CD14-positive monocyte (primary cell): ENCODE results near the gene SYT7. TPM values are rescaled to one million over a fixed set of nuclear protein-coding genes. Genes with fewer than 3 reads are reported as not detected.

Experiments used
- DNase-seq, 3 donors: peaks; one replicate each; pipeline ENCODE4 v3.0.0-alpha.2; 2011 to 2022
- H2AFZ ChIP-seq: 2 replicates; pipeline ENCODE4 v1.6.0; 2012; ENCODE audit warnings: mild to moderate bottlenecking, low read depth, low read length, inconsistent platforms; ENCODE audit not compliant: insufficient read depth, poor library complexity, severe bottlenecking
- H3K27ac ChIP-seq, 2 donors: 1 replicate in 1 of 2; 2 replicates in 1 of 2; pipeline ENCODE4 v1.5.1; 2012 to 2013; ENCODE audit warnings: low read length in 2 of 2, control low read depth in 1 of 2, inconsistent platforms in 1 of 2, low read depth in 1 of 2, mild to moderate bottlenecking in 1 of 2
- H3K27me3 ChIP-seq, 2 donors: one replicate each; pipeline versions ENCODE4 v1.6.0 to v1.6.1; 2011 to 2013; ENCODE audit warnings: low read length in 2 of 2; ENCODE audit not compliant: control insufficient read depth in 2 of 2, insufficient read depth in 2 of 2
- H3K36me3 ChIP-seq, 2 donors: replicated peaks in 1 of 2; 1 replicate in 1 of 2; 2 replicates in 1 of 2; pipeline versions ENCODE4 v1.5.1 to v1.6.1; 2012 to 2013; ENCODE audit warnings: low read length in 2 of 2, control low read depth in 1 of 2, inconsistent platforms in 1 of 2, mild to moderate bottlenecking in 1 of 2; ENCODE audit not compliant: insufficient read depth in 2 of 2, control insufficient read depth in 1 of 2
- H3K4me1 ChIP-seq, 2 donors: 1 replicate in 1 of 2; 2 replicates in 1 of 2; pipeline versions ENCODE4 v1.5.1 to v1.6.1; 2012 to 2013; ENCODE audit warnings: low read length in 2 of 2, control low read depth in 1 of 2, inconsistent platforms in 1 of 2, mild to moderate bottlenecking in 1 of 2, moderate library complexity in 1 of 2; ENCODE audit not compliant: insufficient read depth in 2 of 2, control insufficient read depth in 1 of 2
- H3K4me2 ChIP-seq: replicated peaks from 2 replicates; pipeline ENCODE3; 2012; ENCODE audit warnings: low read length, moderate library complexity, mild to moderate bottlenecking; ENCODE audit not compliant: poor library complexity, severe bottlenecking; ENCODE audit errors: extremely low read depth
- H3K4me3 ChIP-seq, 3 experiments: fragments of 200-600 bp in 1 of 3; sonication (generic) in 1 of 3; replicated peaks in 1 of 3; 1 replicate in 2 of 3; 2 replicates in 1 of 3; pipeline ENCODE4 v1.5.1; 2011 to 2013; ENCODE audit warnings: low read length in 3 of 3, mild to moderate bottlenecking in 3 of 3, control low read depth in 2 of 3, low read depth in 2 of 3, inconsistent platforms in 1 of 3, moderate library complexity in 1 of 3
- H3K79me2 ChIP-seq: 2 replicates; pipeline ENCODE4 v1.6.0; 2012; ENCODE audit warnings: mild to moderate bottlenecking, control low read depth, inconsistent platforms, low read length, moderate library complexity; ENCODE audit not compliant: insufficient read depth
- H3K9ac ChIP-seq: 2 replicates; pipeline ENCODE4 v1.6.0; 2017; ENCODE audit warnings: low read length, mild to moderate bottlenecking; ENCODE audit not compliant: insufficient read depth, poor library complexity, severe bottlenecking
- H3K9me3 ChIP-seq, 2 donors: replicated peaks in 1 of 2; 1 replicate in 1 of 2; 2 replicates in 1 of 2; pipeline versions ENCODE4 v1.5.1 to v1.6.1; 2012 to 2013; ENCODE audit warnings: low read length in 2 of 2, control low read depth in 1 of 2; ENCODE audit not compliant: control insufficient read depth in 1 of 2, insufficient read depth in 1 of 2
- H4K20me1 ChIP-seq: 2 replicates; pipeline ENCODE4 v1.6.0; 2012; ENCODE audit warnings: mild to moderate bottlenecking, low read length, control low read depth, moderate library complexity; ENCODE audit not compliant: insufficient read depth
- H3K27ac Mint-ChIP-seq, 7 donors: one replicate each; pipeline ENCODE4 v1.8.0; 2020; ENCODE audit warnings: mild to moderate bottlenecking in 7 of 7, mixed read lengths in 7 of 7, moderate library complexity in 6 of 7, inconsistent platforms in 2 of 7
- H3K27me3 Mint-ChIP-seq, 3 donors: one replicate each; pipeline ENCODE4 v1.8.0; 2021 to 2022; ENCODE audit warnings: low read depth in 3 of 3, mild to moderate bottlenecking in 3 of 3, mixed read lengths in 3 of 3, moderate library complexity in 3 of 3, inconsistent platforms in 1 of 3
- H3K36me3 Mint-ChIP-seq, 2 donors: one replicate each; pipeline ENCODE4 v1.8.0; 2020; ENCODE audit warnings: mixed read lengths in 2 of 2, inconsistent platforms in 1 of 2, mild to moderate bottlenecking in 1 of 2
- H3K4me1 Mint-ChIP-seq: one replicate; pipeline ENCODE4 v1.8.0; 2020; ENCODE audit warnings: mild to moderate bottlenecking, mixed read lengths
- H3K4me3 Mint-ChIP-seq, 2 donors: one replicate each; pipeline ENCODE4 v1.8.0; 2020; ENCODE audit warnings: mild to moderate bottlenecking in 2 of 2, mixed read lengths in 2 of 2, moderate library complexity in 1 of 2
- H3K9me3 Mint-ChIP-seq, 7 donors: one replicate each; pipeline ENCODE4 v1.8.0; 2020 to 2022; ENCODE audit warnings: mixed read lengths in 7 of 7, mild to moderate bottlenecking in 6 of 7, moderate library complexity in 6 of 7, inconsistent platforms in 2 of 7
- WGBS: methylation state at CpG from one replicate; pipeline ENCODE4 v1.1.5; 2013; ENCODE audit warnings: missing lambda C conversion rate; ENCODE audit not compliant: insufficient coverage; 5-methylcytosine and 5-hydroxymethylcytosine counted together
- intact Hi-C, 2 donors: fragments of 100-400 bp; cut with micrococcal nuclease; formaldehyde crosslinking; loops; one replicate each; pipeline versions ENCODE4 v1.15.0 to v1.15.1; 2023
- polyA plus RNA-seq, 3 donors: library from polyadenylated mRNA; depleted of rRNA in 1 of 3; unstranded in 2 of 3; stranded (reverse) in 1 of 3; fragments of 300-500 nt in 2 of 3; fragments of >200 nt in 1 of 3; fragmentation: Illumina TruSeq in 2 of 3; gene quantifications; 1 replicate in 2 of 3; 2 replicates in 1 of 3; pipeline ENCODE4 v1.2.3, GENCODE V29; 2012 to 2021
- TF ChIP-seq, protein P1 (sequence below): fragments of 200-600 bp; IDR thresholded peaks from one replicate; pipeline ENCODE4 v1.8.0; 2022; ENCODE audit warnings: antibody characterized with exemption, mild to moderate bottlenecking

SYT7 gene
- polyA plus RNA-seq, 3 donors = not detected

DNA sequence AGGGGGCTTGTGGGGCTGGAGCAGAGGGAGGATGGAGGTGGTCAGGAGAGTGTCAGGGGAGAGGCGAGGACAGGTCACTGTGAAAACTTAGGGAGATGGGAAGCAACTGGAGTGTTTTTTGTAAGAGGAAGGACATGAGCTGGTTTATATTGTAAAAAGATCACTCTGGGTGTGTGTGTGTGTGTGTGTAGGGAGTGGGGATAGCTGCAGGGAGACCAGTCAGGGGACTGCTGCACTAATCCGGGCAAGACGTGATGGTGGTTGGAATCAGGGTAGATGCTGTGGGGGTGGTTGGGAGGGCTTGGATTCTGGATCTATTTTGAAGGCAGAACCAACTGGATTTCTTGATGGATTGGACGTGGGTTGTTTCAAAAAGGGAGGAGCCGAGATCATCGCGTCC is 11.3 kb upstream of the SYT7 start:
- peaks cover 0 to 7% (median 2%) of the 10 kb centered on the region in 7 donors for H3K9me3 Mint-ChIP-seq
- peaks cover 0 to 9% of the 10 kb centered on the region in 2 donors for H3K9me3 ChIP-seq
- no peak for DNase-seq
- H3K27ac ChIP-seq = no peak overlapping the region
- H2AFZ ChIP-seq = no peak overlapping the region
- H3K4me3 Mint-ChIP-seq = peak overlapping the region in 1 of 2 donors; percentile 6
- intact Hi-C loops = no loop called here
- H3K36me3 Mint-ChIP-seq = peaks cover 0 to 3% of the 10 kb centered on the region in 2 donors
- H3K27ac Mint-ChIP-seq = no peak overlapping the region
- TF ChIP-seq, protein P1, sequence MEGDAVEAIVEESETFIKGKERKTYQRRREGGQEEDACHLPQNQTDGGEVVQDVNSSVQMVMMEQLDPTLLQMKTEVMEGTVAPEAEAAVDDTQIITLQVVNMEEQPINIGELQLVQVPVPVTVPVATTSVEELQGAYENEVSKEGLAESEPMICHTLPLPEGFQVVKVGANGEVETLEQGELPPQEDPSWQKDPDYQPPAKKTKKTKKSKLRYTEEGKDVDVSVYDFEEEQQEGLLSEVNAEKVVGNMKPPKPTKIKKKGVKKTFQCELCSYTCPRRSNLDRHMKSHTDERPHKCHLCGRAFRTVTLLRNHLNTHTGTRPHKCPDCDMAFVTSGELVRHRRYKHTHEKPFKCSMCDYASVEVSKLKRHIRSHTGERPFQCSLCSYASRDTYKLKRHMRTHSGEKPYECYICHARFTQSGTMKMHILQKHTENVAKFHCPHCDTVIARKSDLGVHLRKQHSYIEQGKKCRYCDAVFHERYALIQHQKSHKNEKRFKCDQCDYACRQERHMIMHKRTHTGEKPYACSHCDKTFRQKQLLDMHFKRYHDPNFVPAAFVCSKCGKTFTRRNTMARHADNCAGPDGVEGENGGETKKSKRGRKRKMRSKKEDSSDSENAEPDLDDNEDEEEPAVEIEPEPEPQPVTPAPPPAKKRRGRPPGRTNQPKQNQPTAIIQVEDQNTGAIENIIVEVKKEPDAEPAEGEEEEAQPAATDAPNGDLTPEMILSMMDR = no peak
- H3K4me3 ChIP-seq = no peak overlapping the region
- peaks cover 14% of the 10 kb centered on the region for H3K4me1 Mint-ChIP-seq
- no peak overlapping the region for H3K9ac ChIP-seq
- H3K4me2 ChIP-seq = no peak overlapping the region
- H3K79me2 ChIP-seq = no peaks in the 10 kb centered on the region
- H3K36me3 ChIP-seq = no peaks in the 10 kb centered on the region
- no peaks in the 10 kb centered on the region for H4K20me1 ChIP-seq
- H3K27me3 Mint-ChIP-seq = peaks cover 41 to 52% (median 43%) of the 10 kb centered on the region in 3 donors
- H3K4me1 ChIP-seq = peaks cover 9 to 14% of the 10 kb centered on the region in 2 donors
- WGBS = 92% methylated on average over 4 of the region's 7 CpGs
- H3K27me3 ChIP-seq = peaks cover 14 to 35% of the 10 kb centered on the region in 2 donors

DNA sequence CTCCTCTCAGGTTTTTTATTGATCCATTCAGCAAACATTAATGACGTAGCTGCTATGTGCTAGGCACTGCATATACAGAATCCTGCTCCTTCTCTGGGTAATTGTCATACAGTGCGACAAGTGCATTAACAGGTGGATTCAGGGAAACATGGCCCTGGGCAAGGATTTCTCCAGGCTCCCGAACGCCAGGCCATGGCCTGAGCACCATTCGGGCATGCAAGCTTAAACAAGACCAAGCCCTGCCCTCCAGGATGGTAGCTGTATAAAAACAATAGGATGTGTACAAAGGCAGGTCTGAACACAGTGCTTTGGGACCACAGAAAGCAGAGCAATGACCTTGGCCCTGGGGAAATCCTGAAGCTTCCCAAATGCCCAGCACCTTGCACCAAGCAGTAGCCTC is 9.1 kb upstream of the SYT7 start:
- Mint-ChIP-seq H3K9me3 (peaks cover 0 to 7% (median 2%) of the 10 kb centered on the region in 7 donors), H3K27ac (no peak overlapping the region), H3K4me1 (peaks cover 11% of the 10 kb centered on the region), H3K36me3 (peaks cover 0 to 3% of the 10 kb centered on the region in 2 donors), H3K4me3 (peak overlapping the region in 1 of 2 donors; percentile 56), H3K27me3 (peaks cover 54 to 70% (median 54%) of the 10 kb centered on the region in 3 donors)
- Histone ChIP-seq H2AFZ (no peak overlapping the region), H3K4me1 (peaks cover 9 to 14% of the 10 kb centered on the region in 2 donors), H3K27ac (no peak overlapping the region), H4K20me1 (no peaks in the 10 kb centered on the region), H3K4me2 (no peak overlapping the region), H3K9ac (no peak overlapping the region), H3K9me3 (peaks cover 0 to 10% of the 10 kb centered on the region in 2 donors), H3K36me3 (no peaks in the 10 kb centered on the region), H3K79me2 (no peaks in the 10 kb centered on the region), H3K27me3 (peaks cover 14 to 55% of the 10 kb centered on the region in 2 donors), H3K4me3 (no peak overlapping the region)
- intact Hi-C loops = no loop called here
- TF ChIP-seq, protein P1 = no peak
- DNase-seq = no peak
- 97% methylated on average over 5 of the region's 5 CpGs for WGBS
